Measurements from ENCODE around the gene SLC25A34.

Gene SLC25A34

DNA sequence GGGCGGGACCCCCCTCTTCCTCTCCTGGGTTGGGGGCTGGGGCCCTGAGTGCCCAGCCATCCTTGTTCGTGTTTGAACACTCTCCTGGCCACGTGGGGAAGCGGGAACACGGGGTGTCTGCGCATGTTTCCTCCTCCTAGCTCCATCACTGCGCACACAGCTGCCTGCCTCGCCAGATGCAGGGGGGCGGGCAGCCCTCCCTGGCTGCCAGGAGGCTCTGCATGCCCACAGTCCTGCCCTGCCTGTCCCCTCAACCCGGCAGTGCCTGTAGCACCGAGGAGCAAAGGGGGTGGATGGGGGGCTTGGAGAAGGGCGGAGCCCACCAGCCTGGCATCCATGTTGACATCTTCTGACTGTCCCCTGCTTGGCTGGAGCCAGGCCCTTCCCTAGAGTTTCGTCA, 1.8 kb upstream of the SLC25A34 start:
- DNase-seq = no peak

DNA sequence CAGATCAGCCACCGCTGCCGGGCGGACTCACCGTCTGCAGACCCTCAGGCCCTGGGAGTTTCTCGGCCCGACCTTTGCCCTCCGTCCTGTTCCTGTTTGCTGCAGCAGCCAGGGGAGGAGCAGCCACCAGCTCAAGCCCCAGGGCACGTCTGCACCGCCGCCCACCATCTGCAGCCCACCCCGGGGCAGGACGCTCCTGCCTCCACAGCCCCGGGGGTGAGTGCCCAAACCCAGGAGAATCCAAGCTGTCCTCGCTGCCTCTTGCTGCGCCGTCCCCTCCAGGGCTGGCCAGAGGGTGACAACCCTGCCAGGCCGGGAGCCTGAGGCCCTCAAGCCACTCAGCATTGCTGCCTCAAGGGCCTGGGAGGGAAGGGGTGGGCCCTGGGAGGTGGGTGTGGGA, 1.2 kb upstream of the SLC25A34 start:
- no peak for DNase-seq

DNA sequence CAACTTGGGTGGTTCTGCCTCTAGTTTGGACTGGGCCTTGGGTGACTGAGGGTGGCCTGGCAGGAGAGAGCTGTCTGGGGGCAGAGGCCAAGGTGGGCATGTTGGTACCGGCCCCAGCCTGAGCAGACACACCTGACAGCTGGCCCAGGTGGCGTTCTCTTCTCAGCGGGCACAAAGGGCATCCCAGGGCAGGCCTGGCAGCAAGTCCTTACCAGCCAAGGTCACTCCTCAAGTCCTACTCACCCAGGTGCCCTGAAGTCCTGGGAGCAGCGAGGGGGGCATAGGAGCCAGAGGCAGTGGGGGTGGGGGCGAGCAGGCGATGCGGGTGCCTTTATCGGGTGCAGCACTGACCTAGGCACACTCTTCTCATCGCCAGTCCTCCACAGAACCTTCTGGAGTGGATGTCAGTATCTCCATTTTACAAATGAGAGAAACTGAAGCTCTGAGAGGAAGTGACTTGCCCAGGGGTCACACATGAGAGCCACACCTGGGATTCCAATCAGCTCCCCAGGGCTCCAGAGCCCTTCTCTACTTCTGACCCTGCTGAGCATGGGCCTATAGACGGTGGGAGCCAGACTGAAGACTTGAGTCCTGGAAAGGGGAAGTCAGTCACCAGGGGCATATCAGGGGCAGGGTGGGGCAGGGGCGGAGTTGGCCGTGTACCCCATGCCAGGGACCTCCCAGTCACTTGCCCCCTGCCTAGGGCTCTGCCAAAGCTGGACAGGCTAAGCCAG, 587 bp upstream of the SLC25A34 start:
- DNase-seq = no peak

DNA sequence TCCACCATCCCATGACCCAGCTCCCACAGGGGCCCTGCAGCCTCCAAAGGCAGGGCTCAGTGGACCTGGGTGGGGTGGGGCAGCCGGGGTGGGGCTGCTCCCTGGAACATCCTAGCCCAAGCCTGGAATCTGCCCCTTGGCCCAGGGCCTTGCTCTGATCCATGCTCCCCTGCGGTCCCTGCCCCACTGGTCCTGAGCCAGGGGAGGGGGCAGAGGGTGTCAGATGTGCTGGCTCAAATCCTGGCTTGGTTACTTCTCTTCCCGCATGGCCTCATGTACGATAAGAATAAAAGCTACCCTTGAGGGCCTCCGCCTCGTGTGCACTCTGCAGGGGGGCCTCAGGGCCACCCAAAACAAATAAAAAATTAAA, 819 bp downstream of the SLC25A34 start:
- DNase-seq = no peak

DNA sequence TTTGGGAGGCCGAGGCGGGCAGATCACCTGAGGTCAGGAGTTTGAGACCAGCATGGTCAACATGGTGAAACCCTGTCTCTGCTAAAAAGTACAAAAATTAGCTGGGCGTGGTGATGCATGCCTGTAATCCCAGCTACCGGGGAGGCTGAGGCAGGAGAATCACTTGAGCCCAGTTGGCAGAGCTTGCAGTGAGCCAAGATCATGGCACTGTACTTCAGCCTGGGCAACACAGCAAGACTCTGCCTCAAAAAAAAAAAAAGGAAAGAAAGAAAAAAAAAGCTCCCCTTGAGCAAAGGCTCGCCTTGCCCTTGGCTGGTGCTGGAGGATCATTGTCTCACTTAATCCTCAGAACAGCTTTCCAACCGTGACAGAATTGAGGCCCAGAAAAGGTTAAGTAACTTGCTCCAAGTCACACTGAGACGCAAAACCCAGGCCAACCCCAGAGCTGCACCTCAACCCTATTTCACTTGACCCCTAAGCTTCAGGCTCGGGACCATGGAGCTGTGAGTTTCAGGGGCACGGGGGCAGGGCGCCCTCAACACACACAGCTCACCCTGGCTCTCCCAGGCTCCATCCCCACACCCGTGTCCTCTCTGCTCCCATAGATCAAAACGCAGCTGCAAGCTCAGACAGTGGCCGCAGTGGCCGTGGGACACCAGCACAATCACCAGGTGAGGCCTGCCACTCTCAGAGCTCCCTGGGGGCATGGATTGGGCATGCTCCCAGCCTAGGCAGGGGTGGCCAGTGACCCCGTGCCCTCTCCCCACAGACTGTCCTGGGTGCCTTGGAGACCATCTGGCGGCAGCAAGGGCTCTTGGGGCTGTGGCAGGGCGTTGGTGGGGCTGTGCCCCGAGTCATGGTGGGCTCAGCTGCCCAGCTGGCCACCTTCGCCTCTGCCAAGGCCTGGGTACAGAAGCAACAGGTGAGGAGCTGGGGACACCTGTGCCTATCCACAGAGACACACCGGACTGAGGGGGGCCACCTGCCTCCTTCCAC, 1.6 kb downstream of the SLC25A34 start:
- no peak for DNase-seq

DNA sequence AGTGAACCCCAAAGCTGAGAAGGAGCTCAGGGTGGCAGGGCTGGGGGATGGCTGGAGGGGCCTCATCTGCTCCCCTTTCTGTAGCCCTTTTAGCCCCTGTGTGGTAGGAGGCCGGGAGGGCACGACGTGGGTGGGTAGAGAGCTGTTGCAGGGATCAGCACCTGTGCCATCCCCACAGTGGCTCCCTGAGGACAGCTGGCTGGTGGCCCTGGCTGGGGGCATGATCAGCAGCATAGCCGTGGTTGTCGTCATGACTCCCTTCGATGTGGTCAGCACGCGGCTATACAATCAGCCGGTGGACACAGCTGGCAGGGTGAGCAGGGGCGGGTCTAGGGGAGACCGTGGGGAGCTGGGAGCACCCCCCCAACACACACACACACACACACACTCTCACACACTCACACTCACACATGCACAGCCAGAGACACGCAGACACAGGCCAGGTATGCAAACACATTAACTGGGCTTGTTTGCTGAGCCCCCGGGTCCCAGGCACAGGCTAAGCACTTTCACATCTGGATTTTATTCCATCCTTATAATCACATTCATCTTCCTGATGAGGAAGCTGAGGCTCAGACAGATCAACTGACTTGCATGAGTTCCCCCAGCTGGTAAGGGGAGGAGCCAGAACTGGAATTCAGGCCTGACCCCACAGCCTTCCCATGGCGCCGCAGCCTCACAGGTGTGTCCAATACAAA, 2.5 kb downstream of the SLC25A34 start:
- DNase-seq = no peak

DNA sequence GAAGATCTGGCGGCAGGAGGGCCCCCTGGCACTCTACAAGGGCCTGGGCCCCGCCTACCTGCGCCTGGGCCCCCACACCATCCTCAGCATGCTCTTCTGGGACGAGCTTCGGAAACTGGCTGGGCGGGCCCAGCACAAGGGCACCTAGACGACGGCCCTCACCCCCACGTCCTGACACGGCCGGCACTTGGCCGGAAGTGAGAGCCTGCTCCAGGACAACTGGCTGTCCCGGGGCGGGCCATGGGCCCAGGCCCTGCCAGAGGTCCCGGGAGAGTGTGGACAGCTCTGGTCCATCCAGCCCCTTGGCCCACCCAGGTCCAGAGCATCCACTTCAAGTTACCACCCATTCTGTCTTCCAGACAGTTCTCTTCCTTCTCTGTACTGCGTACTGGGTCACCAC, 3.2 kb downstream of the SLC25A34 start:
- no peak for DNase-seq

DNA sequence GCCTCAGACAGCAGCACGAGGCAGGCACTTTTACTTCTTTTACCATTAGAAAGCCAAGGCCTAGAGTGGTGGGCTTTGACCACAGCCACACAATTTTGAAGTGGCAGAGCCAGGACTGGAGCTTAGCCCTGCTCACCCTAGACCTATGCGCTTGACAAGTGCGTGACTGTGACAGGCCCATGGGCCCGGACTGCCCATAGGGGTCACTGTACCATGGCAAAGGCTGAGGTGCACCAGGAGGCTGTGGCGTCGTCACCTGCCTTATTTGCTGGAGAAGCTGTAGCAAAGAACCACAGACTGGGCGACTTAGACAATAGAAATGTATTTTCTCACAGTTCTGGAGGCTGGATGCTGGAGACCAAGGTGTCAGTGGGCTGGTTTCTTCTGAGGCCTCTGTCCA, 3.7 kb downstream of the SLC25A34 start:
- DNase-seq = no peak

DNA sequence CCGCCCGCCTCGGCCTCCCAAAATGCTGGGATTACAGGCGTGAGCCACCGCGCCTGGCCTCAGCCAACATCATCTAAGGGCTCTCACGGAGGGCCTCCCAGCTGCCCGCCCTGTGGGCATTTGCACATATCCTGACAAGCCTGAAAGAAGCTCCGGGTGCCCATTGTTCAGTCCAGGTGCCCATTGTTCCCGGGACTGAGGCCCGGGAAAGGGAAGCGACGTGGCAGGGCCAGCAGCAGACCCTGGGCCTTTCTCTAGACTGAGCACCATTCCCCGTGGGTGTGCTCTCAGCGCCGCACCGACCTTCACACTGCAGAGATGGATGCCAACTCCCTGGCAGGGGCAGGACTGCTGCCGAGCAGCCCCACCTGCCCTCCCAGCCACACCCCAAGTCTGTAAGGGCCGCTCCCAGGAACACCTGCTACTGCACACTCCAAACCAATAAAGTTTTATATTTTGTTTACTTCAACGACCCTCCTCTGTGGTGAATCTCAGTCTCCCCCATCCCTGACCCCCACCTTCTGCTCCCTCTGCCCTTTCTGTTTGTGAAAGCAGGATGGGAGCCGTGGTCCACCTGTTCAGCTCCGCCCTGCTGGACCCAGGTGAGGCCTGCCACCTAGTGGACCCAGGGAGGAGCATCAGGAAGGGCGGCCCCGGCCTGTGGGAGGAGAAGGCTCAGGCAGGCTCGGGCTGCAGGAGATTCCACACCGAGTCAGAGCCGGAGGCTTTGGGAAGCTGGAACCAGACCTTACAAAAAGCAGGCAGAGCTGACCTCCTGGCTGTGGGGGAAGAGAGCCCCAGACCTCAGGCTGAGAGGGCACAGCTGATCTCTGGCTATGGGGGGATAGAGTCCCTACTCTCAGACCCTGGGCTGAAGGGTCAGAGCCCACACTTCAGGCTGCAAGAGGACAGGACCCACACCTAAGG, 5.1 kb downstream of the SLC25A34 start:
- peak; percentile 74 for DNase-seq

DNA sequence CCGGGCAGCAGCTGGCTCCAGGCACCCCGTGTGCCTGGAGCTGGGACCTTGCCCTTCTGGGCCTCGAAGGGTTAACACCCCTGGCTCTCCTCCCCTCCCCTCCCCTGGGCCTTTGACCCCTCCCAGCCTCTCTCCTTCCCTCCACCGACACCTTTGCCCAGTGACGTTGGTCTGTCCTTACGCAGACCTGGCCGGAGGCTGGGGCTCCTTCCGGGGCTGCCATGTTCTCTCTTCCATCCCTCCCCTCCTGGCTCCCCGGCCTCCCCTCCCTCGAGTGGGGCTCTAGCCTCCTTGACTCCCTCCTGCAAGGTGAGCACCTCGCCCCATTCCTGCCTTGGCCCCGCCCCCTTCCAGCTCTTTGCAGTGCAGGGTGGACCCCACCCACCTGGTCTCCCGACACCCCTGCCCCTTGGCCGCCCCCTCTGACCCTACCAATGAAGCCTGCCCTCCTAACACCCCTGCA, 6.3 kb downstream of the SLC25A34 start, which contains the start of gene TMEM82:
TSS of gene TMEM82 (plus strand) at position 161 of the 463 bp plus-strand sequence. CDS start at position 222, 61 bp downstream.
- no peak for DNase-seq

DNA sequence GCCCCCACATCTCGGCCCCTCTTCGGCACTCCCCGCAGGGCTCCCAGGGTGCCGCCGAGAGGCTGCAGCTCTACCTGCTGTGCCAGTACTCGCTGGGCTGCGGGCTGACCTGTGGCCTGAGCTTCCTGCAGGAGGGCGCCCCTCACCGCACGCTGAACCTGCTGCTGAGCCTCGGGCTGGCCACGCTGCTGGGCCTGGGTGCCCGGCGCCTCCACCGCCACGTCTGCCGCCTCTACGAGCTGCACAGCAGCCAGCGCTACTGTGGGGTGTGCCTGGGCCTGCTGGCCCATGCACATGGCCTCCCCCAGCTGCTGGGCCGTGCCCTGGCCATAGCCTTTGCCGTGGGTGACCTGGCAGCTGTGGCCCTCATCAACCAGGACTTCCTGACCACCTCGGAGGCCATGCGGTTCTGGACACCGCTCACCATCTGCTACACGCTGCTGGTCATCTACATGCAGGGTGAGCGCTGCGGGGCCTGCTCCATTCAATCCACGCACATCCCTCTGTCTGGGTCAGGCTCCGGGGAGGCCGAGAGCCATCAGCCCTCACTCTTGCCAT, 8.1 kb downstream of the SLC25A34 start:
- DNase-seq = no peak

DNA sequence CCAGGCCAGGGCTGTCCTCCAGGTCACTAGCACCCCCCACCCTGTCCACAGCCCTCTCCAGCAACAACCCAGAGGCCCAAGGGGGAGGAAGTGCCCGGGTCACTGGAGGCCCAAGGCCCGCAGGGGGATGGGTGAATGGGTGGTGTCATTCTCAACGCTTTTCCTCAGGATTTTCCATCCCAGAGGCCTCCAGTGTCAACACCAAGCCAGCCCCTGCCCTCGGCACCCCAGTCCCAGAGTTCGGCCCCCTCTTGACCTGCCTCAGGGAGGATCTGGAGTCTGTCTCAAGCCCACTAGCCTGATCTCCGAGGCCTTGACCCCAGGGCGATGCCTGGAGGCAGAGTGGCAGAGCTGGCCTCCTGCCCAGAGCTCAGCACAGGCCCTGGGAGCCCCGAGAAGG, 11.3 kb downstream of the SLC25A34 start:
- no peak for DNase-seq

DNA sequence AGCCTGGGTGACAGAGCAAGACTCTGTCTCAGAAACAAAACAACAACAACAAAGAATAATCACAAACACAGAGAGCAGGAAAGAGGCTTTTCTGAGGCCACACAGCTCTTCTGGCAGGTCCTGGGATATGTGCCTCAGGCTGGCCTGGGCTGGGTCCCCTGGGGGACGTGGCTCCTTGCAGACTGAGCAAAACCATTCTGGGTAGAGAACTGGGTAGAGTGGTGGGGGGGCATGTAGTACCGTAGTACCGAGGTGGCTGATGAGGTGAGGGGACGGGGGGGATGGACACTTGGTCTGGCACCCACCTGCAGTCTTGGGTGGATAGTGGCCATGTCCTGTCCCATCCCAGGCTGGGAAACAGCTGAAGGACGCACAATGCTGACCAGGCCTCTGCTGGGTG, 12.2 kb downstream of the SLC25A34 start:
- no peak for DNase-seq

DNA sequence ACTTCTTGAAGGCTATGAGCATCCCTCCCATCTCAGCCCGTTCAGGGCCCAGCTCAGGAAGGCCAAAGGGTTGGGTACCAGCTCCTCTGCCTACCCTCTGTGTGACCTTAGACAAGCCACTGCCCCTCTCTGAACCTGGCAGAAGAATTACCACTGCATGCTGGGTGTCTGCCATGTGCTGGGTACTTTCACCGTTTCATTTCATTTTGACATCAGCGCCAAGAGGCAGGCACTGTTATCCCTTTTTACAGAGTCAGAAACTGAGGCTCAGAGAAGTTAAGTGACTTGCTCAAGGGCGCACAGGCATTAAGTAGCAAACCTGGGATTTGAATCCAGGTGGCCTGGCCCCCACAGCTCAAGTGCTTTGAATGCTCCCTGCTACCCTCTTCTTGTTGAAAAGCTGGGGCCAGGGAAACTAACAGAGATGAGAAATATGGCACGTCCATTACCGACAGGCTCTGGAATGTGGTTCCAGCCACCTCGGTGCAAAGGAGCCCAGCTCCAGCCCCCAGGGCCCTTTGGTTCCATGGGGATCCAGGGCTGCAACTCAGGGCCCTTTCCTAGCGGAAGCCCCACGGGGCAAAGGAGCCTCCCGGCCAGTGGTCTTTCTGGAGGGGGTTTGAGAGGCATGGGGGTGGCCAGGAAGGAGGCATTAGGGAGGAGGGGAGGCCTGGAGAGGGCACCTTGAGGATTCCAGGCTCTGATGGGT, 12.8 kb downstream of the SLC25A34 start:
- no peak for DNase-seq

DNA sequence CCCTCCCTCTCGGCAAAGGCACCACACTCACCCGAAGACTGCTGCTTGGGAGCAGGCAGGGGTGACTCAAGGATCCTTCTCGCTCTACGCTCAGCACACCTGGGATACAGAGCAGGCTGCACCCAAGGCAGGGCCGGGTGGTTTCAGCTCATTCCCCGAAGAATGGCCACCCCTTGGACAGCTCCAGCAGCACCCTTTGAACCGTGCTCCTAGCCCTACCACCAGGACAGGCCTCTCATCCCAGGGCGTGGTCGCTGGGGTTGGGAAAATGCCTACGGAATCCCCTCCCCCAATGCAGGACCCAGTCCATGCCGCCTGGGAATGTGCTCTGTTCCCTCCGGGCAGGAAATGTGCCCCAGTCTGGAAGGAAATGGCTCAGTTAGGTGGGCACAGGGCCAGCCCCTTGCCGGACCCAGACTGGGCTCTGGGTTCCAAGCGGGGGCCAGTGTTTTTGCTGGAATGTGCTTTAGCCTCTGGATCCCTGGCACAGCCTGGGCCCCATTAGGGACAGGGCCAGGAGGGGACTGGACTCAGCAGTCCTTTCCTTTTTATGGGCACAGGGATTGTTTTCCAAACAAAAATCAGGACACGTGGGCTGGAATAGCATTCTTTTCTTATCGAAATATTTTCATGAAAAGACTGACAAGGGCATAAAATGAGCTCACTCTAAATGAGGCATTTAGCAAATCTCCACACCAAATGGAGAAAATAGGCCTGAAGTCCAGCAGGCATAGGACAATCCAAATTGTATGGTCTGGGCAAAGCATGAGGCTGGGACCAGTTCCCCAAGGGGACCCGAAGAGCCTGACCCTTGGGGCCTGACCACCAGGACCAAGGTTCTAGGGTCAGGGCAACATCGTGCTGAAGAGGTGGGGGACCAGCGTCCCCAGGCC, 13.6 kb downstream of the SLC25A34 start:
- no peak for DNase-seq

DNA sequence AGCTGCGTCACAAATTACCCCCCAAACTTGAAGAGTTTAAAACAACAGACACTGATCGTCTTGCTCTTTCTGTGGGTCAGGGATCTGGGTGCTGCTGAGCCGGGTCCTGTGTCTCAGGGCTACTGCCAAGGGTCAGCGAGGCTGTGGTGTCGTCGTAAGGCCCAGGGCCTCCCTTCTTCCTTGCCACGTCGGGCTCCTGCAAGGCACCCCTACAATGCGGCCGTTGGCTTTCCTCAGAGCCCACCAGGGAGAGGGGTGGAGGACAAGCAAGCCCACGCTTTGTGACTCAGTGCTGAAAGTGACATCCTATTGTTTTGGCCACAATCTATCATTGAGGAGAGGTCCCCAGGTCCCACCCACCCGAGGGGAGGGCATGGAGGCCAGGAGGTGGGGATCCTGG, 14.9 kb downstream of the SLC25A34 start:
- DNase-seq = no peak

DNA sequence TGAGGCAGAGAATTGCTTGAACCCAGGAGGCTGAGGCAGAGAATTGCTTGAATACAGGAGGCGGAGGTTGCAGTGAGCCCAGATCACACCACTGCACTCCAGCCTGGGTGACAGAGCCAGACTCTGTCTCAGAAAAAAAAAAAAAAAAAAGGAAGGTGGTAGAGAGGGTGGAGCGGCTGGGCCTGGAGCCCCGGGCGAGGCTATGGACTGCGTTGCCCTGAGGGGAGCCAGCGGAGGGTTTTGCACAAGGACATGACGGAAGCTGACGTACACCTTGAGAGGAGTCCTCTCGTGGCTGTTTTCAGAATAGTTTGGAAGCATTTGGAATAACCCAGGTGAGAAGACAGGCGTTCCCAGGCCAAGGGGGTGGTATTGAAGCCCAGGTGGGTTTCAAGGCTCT, 15.7 kb downstream of the SLC25A34 start:
- DNase-seq = no peak

DNA sequence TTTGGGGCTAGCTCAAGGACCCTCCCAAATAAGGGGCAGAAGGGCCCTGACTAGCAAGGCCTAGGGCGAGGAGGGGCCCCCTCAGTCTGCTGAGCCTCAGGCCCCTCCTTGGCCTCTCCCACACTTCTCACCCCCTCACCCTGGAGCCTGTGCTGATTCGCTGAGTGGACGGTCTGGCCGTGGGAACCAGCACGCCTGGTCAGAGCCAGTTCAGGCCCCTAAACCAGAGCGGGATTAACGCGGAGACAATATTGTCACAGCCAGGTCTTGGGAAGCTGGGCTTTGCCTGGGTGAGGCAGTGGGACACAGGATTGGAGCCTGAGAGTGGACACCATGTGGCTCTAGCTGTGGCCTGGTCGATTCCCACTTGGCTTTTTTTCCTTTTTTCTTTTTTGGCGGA, 17.7 kb downstream of the SLC25A34 start:
- DNase-seq = no peak

DNA sequence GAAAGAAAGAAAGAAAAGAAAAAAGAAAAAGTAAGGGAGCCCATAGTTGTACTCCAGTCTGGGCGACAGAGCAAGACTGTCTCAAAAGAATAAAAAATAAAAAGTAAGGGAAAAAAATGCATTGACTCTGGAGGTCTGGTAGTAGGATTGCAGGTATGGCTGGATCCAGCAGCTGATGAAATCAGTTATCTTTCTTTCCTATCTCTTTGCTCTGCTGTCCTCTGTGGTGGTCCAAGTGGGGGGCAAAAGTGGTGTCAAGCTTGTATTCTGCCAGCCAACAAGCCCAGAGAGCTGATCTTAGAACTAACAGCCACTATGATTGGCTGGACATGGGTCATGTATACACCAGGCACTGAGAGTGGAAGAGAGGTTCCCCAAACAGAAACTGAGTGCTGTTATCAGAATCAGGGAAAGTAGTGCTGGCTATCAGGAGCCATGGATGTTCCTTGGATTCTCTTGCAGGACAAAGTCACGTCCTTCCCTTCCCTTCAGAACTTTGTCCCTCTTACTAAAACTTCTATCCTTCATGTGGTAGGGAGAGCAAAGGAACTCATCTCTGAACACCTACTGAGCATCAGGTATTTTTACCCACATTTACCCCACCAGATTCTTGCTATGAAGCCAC, 19.1 kb downstream of the SLC25A34 start:
- no peak for DNase-seq

DNA sequence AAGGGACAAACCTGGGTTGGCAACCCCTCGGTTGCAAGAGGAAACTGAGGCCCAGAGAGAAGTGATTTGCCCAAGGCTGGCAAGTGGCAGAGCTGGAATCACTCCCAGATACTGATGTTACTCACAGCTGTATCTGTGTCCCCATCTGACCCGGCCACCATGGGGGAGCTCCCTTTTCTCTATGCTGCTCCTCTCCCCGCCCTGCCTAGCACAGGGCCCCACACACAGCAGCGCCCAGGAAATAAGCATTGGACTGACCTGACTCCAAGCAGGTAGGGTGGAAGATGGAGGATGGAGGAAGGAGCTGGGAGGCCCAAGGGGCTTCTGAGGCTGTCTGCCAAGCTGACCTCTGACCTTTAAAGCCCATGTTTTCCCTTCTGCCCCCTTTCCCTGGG, 19.6 kb downstream of the SLC25A34 start:
- no peak for DNase-seq
